ENCODE measurements around the gene MANBA.

DNA sequence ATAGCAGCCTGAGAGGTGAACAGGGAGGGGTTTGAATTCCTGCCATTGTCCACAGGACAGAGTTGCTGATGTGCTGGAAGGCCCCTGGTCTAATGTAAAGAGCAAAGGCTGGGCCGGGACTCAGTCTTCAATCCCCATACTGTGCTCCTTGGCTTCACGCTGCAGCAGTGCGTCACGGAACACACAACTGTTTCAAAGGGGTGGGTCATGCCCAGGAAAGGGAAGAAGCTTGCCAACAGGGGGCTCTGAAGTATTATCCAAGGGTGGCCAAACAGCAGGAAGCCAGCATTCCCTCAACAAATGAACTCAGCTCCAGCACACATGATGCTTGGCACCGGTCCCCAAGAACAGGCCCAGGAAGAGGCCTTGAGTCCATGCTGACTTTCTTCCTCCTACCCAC is 137.1 kb downstream of the MANBA start:
- no peak for TF ChIP-seq HNF4G (IDR thresholded peaks at IDR 0.05; ENCODE audit: borderline replicate concordance, low read depth, low read length)
- TF ChIP-seq HNF4G (CRISPR knock-in tag; IDR thresholded peaks at IDR 0.05; ENCODE audit: borderline replicate concordance, low read depth): no peak
- TF ChIP-seq, protein P1, sequence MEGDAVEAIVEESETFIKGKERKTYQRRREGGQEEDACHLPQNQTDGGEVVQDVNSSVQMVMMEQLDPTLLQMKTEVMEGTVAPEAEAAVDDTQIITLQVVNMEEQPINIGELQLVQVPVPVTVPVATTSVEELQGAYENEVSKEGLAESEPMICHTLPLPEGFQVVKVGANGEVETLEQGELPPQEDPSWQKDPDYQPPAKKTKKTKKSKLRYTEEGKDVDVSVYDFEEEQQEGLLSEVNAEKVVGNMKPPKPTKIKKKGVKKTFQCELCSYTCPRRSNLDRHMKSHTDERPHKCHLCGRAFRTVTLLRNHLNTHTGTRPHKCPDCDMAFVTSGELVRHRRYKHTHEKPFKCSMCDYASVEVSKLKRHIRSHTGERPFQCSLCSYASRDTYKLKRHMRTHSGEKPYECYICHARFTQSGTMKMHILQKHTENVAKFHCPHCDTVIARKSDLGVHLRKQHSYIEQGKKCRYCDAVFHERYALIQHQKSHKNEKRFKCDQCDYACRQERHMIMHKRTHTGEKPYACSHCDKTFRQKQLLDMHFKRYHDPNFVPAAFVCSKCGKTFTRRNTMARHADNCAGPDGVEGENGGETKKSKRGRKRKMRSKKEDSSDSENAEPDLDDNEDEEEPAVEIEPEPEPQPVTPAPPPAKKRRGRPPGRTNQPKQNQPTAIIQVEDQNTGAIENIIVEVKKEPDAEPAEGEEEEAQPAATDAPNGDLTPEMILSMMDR (CRISPR knock-in tag; IDR thresholded peaks at IDR 0.05): peak; percentile 76
- TF ChIP-seq STAT5B (CRISPR knock-in tag; IDR thresholded peaks at IDR 0.05): no peak
- TF ChIP-seq ERF (CRISPR knock-in tag; IDR thresholded peaks at IDR 0.05): no peak
- TF ChIP-seq YY1 (IDR thresholded peaks at IDR 0.05; ENCODE audit: insufficient read depth, insufficient replicate concordance, low read depth, low read length): no peak
- no peak for TF ChIP-seq MAFG (CRISPR knock-in tag; IDR thresholded peaks at IDR 0.05)
- no peak for TF ChIP-seq SIX4 (CRISPR knock-in tag; IDR thresholded peaks at IDR 0.05)
- TF ChIP-seq KDM5A (IDR thresholded peaks at IDR 0.05; ENCODE audit: borderline replicate concordance, low read length): no peak
